ENCODE results near the gene MYLK2.

Gene MYLK2

GRCh38 chr20:31858760-31859083 lies 39.6 kb downstream of the MYLK2 start:
- DNase-seq = no peak

DNA sequence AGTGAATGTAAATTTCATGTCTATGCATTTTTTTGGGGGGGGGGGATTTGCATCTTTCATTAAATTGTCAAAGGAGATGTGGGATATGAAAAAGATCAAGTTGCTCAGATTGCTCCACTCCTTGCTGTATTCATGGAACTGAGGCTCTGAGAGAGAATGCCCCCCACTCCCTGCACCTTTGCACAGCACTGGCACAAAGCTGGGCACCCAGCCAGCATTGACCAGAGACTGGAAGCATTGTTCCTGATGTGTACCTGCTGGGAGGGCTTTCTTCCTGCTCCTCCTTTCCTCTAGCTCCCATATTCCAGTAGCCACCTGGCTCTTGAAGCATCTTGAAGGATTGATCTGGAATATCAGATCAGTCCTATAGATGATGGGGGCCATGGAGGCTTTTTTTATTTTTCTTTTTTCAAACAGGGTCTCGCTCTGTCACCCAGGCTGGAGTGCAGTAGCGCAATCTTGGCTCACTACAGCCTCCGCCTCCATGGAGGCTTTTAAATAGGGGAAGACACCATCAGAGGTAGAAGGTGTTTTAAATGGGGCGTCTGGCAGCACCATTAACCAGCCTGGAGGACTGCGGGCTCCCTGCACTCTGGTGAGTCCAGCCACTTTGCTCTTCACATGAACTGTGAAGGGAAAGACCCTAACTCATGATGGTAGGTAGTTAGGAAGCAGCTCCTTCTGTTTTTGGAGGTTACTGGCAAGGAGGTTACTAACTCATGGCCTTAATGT lies 40.3 kb downstream of the MYLK2 start:
- DNase-seq = no peak

GRCh38 chr20:31859998-31860380 lies 40.8 kb downstream of the MYLK2 start:
- no peak for DNase-seq

DNA sequence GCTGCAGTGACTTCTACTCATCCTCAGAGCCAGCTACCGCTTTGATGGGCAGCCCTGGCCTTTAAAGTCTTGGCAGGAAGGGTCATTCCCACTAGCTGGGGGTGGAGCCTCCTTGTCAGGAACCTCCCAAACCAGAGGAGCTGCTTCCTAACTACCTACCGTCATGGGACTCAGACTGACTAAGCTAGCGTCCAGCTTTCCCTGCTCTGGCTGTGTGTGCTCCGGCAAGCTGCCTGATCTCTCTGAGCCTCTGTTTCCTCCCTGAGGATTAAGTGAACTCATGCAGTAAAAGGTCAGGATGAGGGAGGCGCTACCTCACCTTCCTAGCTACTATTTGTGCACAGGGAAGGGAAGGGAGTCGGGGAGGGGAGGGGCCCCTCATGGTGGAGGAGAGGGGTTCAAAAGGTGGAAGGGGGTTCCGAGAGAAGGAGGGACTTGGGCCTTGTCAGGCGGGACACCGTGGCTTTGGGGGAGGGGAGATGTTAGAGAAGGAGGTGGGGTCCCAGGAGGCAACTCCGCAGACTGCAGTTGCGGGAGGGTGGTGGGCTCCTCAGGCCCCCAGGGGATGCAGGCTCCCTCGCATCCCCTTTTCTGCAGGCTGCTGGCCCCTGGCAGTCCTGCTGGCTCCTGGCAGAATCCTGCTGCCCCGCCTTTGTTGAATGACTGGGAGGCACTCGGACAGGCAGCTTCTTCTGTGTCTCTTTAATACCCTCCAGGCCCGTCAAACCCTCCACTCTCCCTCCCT lies 41.4 kb downstream of the MYLK2 start:
- DNase-seq = peak; percentile 62

GRCh38 chr20:31861135-31861384 lies 41.9 kb downstream of the MYLK2 start:
- no peak for DNase-seq

- peak; percentile 98 for DNase-seq
These were observed 42.4 kb downstream of the MYLK2 start for GRCh38 chr20:31861385-31862156.

DNA sequence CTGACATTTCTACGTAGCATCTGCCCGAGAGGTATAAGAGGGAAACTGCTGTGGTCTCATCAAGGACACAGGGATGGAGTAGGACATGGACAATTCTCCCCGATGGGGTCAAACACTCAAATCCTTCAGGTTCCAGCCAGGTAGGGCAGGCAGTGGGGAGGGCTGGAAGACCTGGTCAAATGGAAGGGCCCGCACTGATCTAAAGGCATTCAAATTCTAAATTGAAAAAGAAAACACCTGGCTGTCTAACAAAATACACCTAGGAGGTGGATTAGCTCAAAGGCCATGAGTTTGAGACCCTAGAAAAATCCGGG lies 43.0 kb downstream of the MYLK2 start:
- no peak for DNase-seq

- no peak for DNase-seq
These were observed 43.4 kb downstream of the MYLK2 start for GRCh38 chr20:31862506-31862905.

- no peak for DNase-seq
These were observed 44.3 kb downstream of the MYLK2 start for GRCh38 chr20:31863296-31864085.

DNA sequence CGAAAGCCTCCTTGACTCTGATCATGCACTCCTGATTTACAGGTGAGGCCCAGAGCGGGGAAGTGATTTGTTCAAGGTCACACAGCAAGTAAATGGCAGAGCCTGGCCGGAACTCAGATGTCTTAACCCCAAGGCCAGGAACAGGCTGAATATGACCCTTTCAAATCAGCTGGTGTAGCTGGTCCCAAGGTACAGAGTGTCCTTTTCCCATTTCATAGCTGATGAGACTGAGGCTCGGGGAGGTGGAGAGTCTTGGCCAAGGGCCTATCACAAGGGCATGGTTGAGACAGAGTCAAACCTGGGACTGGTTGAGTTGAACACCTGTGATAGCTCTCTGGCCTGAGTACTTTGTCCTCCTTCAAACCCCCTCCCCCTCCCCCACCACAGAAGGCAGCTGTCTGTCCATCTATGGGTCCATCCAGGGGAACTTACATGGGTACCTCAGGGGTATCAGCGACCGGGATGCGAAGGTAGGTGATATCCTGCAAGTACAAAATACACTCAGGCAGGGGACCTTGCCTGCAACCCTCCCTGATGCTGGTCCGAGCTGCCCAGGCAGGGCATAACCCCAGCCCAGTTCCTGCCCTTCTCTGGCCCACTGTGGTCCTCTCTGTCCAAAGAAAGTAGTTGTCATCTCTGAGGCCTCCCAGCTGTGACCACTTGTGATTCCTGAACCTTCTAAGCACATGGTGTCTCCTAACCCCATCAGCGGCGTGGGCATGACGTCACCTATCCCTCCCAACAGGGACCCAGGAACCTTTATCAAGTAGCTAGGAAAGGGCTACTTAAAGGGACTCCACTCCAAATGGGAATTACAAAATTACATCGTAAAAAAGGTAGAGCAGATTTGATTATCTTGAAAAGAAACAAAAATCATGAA lies 45.6 kb downstream of the MYLK2 start:
- no peak for DNase-seq

- no peak for DNase-seq
These were observed 47.1 kb downstream of the MYLK2 start for GRCh38 chr20:31866221-31866620.

DNA sequence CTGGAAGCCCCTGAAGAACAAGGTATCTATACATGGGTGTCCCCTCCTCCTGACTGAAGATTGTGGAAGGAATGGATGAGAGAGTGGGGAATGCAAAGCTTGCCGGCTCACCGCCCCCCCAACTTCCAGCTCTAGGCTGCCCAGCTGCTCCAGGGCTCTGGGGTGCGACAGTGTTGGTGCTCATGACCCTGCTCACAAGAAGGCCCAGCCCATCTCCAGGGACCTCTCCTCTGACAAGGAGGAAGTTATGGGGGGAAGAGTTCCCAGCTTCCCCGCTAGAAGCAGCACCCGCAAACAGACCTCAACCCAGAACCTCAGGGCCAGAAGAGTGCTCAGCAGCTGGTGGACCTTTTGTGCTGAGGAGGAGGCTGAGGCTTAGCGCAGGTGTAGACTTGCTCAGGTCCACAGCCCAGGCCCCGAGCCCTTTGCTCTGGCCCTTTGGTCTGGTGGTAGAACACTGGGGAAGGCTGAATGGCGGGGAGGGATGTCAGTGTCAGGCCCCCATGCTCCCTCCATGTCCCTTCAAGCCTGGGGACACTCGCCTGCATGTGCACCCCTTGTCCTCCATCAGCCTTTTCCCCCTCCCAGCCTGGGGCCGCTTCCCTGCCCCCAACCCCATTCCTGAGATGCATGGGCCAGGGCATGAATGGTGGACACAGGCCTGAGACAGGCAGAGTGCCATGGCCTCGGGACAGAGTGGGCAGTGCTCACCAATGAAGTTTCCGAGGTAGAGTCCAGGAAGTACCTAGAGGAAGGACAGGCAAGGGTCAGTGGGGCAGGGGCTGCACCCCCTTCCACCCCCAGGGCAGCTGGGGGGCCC lies 49.9 kb downstream of the MYLK2 start:
- DNase-seq = no peak

GRCh38 chr20:31869673-31869941 lies 50.5 kb downstream of the MYLK2 start:
- no peak for DNase-seq

GRCh38 chr20:31869942-31870725 lies 51.0 kb downstream of the MYLK2 start, which contains the start of the genes DUSP15 and TTLL9:
TSS of gene DUSP15 (minus strand) at chr20:31870527. CDS start at chr20:31870337, 190 bp downstream.
TSS of gene TTLL9 (plus strand) at chr20:31870634. CDS start at chr20:31871127, 493 bp downstream.
- DNase-seq = no peak

GRCh38 chr20:31870726-31871617 lies 51.8 kb downstream of the MYLK2 start:
- DNase-seq = no peak

GRCh38 chr20:31871618-31871954 lies 52.4 kb downstream of the MYLK2 start:
- DNase-seq = no peak

DNA sequence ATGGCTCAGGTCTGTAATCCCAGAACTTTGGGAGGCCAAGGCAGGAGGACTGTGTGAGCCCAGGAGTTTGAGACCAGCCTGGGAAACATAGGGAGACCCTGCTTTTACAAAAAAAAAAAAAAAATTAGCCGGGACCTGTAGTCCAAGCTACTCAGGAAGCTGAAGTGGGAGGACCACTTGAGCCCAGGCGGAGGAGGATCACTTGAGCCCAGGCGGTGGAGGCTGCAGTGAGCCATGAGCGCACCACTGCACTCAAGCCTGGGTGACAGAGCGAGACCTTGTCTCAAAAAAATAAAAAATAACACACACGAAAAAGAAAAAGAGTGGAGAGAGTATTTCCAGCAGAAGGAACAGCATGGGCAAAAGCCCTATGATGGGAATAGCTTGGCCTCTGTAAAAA lies 53.2 kb downstream of the MYLK2 start:
- DNase-seq = no peak

DNA sequence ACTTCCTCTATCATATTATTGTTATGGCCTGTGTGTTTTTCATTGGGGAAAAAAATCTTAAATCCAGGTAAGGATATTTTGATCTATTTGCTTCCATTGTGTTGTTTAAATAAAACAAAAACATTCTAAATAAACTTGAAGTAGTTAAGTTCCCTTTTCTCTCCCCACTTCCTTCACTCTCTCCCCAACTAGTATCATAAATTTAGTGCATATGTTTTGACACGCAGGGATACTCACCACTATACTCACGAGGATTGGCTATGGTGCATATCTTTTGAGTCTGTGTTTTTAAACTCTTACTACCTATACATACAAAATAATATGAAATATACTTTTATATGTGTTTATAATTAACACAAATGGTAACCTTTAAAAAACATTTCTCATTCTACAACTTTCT lies 56.5 kb downstream of the MYLK2 start:
- DNase-seq = no peak

DNA sequence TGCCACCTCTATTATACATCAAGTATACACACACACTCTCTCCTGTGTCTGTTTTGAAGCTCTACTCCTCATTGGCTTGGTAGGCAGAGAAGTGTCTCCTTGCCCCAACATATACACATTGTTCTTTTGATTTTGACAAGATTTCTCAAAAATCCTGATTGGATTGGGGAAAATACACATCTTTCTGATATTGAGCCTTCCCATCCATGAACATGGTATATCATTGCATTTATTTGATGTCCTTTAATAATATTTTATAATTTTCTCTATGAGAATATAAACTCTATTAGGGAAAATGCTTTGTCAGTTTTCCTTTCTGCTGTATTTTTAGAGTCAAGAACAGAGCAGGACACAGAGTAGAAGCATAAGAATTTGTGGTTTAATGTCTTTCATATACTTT lies 58.5 kb downstream of the MYLK2 start:
- DNase-seq = no peak

Measured in 8988T (cell line).